ENCODE measurements around the gene CLMP. TPM values are rescaled to one million over a fixed set of nuclear protein-coding genes. Genes with fewer than 3 reads are reported as not detected.

The CLMP gene
- total RNA-seq, 1 experiment from 2014 or later: 3.2 TPM

- CTCF ChIA-PET: interaction anchor here (0.6 to 1.2 kb wide), 3 partner anchors 128 to 186 kb away, joined by 3 to 4 read pairs (median 3); no protein-coding TSS in a partner anchor
- H3K9me2 ChIP-seq (ENCODE audit: insufficient read depth): no peaks in the 10 kb centered on the region
These were observed 44.4 kb upstream of the CLMP start for GRCh38 chr11:123239191-123240150.

More at GRCh38 chr11:123239191-123240150, 44.4 kb upstream of the CLMP start:
- POLR2A ChIA-PET: no interaction called here
- Histone ChIP-seq H3K9me3 (ENCODE audit: control insufficient read depth in 1 of 2, insufficient read depth in 1 of 2, low read depth in 1 of 2, low read length in 2 of 2) (no peaks in the 10 kb centered on the region), H3K27me3 (ENCODE audit: insufficient read depth, low read length) (no peaks in the 10 kb centered on the region), H3K4me3 (replicated peaks in 1 of 2; ENCODE audit: low read depth in 1 of 2, low read length in 2 of 2) (no peak overlapping the region), H3K36me3 (ENCODE audit: control insufficient read depth in 1 of 2, insufficient read depth in 2 of 2, low read length in 2 of 2) (no peaks in the 10 kb centered on the region), H3K27ac (ENCODE audit: low read depth, low read length) (no peak overlapping the region), H4K20me1 (ENCODE audit: insufficient read depth) (no peaks in the 10 kb centered on the region), H3K4me1 (ENCODE audit: control insufficient read depth in 1 of 2, insufficient read depth in 2 of 2, low read length in 2 of 2) (no peaks in the 10 kb centered on the region), H3K9ac (ENCODE audit: low read length) (no peak overlapping the region), H3K79me2 (ENCODE audit: insufficient read depth, low read length) (no peaks in the 10 kb centered on the region), H3K4me2 (ENCODE audit: low read length) (no peak overlapping the region), H2AFZ (ENCODE audit: low read depth, low read length, poor library complexity, severe bottlenecking) (no peak overlapping the region)
- RAD21 ChIA-PET (ENCODE audit: low non-redundant PET in 1 of 2, low total read pairs in 2 of 2, uncharacterized antibody in 2 of 2, unreplicated experiment in 2 of 2): interaction anchor here in 1 of 2 experiments (0.6 kb wide), 1 partner anchor 8 kb away, joined by 4 read pairs; no protein-coding TSS in a partner anchor
- ATAC-seq (no peak), DNase-seq (ENCODE audit: low read depth, low spot score) (no peak)
- TF ChIP-seq SIN3A (IDR thresholded peaks at IDR 0.05; ENCODE audit: low read depth): no peak
- no peak for TF ChIP-seq POLR2AphosphoS5 (IDR thresholded peaks at IDR 0.05; ENCODE audit: low read depth, low read length)
- no peak for TF ChIP-seq EZH2phosphoT487 (IDR thresholded peaks at IDR 0.05; ENCODE audit: borderline replicate concordance)
- TF ChIP-seq ZBTB33 (IDR thresholded peaks at IDR 0.05; ENCODE audit: extremely low read depth, insufficient replicate concordance, low read length): no peak
- TF ChIP-seq SP1 (IDR thresholded peaks at IDR 0.05; ENCODE audit: low read depth): no peak
- TF ChIP-seq CBX3 (IDR thresholded peaks at IDR 0.05; ENCODE audit: low read depth): no peak
- no peak for TF ChIP-seq REST (IDR thresholded peaks at IDR 0.05; ENCODE audit: low read depth)
- intact Hi-C loops (cut with micrococcal nuclease): loop anchor here (5.0 kb wide), 1 partner anchor 377 kb away; no protein-coding TSS in a partner anchor
- BruUV-seq (replicated peaks): no TSS peak

Data from HCT116 (cell line).